Esophagus mucosa (tissue), 1 donor: ENCODE data around the gene FIGLA. TPM values are rescaled to one million over a fixed set of nuclear protein-coding genes. Genes with fewer than 3 reads are reported as not detected.

Experiments
- ATAC-seq: fragments of 200-7000 bp; cut with Tn5 transposase; one replicate; pipeline ENCODE4 v1.9.1; 2020
- total RNA-seq: library from RNA; stranded (reverse); gene quantifications from one replicate; pipeline ENCODE4 v1.2.4, GENCODE V29; 2023
- donor health status: DM: yes; HTN: yes; CAD: no.

The FIGLA gene, protein sequence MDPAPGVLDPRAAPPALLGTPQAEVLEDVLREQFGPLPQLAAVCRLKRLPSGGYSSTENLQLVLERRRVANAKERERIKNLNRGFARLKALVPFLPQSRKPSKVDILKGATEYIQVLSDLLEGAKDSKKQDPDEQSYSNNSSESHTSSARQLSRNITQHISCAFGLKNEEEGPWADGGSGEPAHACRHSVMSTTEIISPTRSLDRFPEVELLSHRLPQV
- not detected for total RNA-seq

DNA sequence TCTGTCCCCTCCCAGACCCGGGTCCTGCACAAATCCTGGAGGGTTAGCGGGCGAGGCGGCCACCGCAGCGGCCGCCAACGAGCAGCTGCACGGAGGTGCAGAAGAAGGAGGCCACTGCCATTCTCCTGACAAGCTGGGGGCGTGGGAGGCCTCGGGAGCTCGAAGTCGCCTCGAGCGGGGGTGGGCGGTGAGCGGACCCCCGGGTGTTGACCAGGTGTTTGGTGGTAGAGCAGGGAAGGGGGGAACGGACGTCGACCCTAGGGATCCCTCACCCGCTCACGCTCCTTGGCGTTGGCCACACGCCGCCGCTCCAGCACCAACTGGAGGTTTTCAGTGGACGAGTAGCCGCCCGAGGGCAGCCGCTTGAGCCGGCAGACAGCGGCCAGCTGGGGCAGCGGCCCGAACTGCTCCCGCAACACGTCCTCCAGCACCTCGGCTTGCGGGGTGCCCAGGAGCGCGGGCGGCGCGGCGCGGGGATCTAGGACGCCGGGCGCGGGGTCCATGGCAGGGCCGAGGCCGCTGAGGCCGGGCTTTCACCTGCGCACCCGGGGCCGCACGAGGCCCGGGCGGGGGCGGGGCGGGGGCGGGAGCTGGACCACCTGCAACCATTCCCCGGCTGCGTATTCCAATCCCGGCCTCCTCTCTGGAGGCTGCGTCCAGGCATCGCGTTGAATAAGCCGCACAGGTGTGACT lies at the start of gene FIGLA:
Gene FIGLA (minus strand): TSS at position 508 of the 693 bp plus-strand sequence. CDS start 5 bp downstream, at position 503.
- no peak for ATAC-seq

DNA sequence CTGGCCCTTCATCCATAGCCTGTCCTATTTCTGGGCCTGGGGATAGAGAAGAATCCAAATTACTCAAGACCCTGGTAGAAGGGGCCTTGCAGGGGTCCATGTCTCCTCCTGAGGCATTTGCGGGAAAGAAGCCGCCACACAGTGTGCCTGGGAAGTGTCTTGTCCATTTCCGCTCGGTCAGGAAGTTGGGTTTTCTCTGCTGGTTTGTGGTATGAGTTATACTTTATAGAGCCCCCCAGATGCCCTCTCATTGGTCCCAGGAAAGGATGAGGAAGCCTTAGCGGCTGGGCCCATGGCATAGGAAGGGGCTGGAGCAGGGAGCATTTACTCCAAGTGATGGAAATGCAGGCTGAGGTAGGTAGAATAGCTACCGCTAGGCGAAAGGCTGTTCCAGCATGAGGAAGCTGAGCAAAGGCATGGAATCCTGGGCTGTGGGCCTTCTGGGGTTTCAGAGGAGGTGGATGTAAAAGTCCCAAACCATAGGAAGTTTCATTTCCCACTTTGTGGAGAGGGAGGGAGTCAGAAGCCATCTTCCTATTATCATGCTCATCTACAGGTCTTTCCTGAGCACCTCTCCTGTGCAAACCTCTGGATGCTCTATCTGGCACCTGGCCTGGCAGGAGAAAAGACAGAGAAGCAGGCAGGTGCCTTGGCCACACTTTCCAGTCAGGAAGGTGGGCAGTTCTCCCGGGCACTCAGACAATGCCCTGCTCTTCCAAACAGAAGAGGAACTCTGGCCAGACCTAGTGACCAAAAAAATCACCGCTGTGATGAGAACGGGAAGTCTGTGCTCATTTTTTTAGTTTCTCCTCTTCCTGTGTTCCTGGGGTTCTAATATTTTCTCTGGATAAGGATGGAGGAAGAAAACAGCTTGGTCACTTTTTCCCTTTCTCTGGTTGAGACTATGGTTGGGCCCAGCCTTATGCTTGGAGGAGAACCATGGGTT lies 47.8 kb upstream of the FIGLA start:
- ATAC-seq: no peak

DNA sequence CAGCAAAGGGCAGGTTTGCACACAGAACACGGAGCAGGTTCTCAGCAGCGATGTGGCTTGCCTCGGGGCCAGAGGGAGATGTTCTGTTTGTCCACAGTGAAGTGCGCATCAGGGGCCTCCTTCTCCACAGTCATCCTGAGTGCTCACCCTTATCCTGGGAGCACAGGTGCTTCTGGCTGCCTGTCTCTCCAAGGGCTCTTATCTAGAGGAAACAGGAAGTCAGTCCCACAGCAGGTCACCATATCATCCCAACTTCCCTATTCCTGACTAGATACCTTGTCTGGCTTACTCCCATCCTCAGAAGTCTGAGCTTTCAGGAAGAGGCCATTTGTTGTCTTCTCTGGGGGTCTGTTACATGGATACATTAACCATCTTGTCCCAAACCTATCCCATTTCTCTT lies 45.2 kb upstream of the FIGLA start, which contains the start of gene CD207:
Gene CD207 (minus strand): TSS at position 174 of the 400 bp plus-strand sequence. CDS start 40 bp downstream, at position 134.
- ATAC-seq: no peak

DNA sequence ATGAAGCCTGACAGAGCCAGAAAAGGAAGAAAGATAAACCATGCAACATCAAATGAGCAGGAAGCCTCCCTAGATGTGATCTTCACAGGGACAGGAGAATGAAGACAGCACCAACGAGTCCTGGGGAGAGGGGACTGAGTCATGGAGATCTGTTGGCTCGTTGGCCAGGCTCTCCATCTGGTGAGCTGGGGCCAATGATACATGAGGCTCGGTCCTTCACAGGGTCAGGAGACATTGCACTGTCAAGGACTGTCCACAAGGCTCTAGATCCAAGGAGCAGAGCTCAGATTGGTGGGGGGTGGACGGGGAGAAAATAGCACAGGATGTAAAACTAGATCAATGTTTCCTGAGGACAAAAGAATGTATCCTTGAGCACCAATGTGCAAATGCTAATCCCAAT lies 44.4 kb upstream of the FIGLA start:
- no peak for ATAC-seq

DNA sequence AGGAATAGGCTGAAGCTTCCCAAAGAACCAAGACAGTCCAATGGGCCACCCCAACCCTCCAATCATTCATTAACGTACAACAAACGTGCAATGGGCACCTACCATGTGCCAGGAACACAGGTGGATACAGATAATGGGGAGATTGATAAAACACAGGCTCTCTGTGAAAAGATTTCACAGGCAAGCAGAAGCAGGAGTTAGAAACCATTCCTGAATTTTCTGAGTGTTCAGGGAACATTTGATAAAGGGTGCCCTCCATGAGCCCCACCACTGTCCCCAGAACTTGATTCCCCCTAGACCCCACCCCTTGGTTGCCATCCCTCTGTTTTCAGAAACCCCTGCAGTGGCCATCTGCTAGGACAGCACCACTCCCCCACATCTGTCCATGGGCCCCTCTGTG lies 43.7 kb upstream of the FIGLA start:
- ATAC-seq: no peak

DNA sequence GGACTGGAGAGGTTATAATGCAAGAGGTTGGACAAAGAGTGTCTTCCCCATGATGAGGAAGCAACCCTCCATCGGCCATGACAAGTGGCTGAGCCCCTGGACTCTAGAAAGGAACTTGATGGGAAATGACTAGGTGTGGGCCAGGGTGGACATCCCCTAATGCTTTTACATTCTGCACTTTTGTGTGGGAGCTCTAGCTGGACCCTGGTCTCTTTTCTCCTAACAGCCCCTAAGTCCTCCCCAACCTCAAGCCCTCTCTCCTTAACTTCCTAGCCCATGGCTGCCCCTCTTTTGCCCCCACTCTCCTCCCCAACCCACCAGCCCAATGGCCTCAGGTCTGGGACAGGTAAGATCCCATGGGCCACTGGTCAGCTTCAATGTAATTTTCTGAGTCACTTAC lies 42.8 kb upstream of the FIGLA start:
- no peak for ATAC-seq

DNA sequence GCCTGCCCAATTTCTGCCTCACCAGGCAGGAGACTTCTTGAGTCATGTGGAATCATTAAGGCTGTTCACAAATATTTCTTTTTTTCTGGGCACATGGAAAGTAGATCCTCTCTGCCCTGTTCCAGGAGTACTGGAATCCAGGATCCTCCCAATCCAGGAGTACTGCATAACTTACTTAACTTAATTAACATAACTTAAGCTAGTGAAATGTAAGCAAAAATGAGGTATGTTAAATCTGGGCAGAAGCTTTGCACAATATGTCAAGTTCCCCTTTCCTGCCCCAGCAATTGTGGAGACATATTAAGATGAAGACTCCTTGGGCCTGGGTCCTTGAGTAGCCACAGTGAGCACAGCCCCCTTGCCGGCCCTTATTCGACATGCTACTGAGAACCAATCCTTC lies 41.9 kb upstream of the FIGLA start:
- ATAC-seq: no peak

DNA sequence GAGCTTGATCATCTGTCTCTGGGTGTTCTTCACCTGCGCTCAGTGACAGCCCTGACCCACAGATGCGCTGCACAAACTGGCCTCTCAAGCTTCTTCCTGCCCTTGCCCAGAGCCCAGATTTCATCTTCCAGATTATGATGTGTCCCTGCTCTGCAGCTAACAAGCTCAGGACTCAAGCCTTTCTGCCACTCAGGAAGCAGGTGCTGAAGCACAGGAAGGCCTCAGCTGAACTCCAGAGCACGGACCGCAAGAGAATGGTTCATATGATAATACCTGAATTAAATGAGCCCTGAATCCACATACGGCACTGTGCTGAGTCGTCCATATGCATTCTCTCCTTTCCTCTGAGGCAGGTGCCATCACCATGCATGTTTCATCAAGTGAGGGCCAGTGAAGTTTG lies 41.4 kb upstream of the FIGLA start:
- ATAC-seq: no peak

DNA sequence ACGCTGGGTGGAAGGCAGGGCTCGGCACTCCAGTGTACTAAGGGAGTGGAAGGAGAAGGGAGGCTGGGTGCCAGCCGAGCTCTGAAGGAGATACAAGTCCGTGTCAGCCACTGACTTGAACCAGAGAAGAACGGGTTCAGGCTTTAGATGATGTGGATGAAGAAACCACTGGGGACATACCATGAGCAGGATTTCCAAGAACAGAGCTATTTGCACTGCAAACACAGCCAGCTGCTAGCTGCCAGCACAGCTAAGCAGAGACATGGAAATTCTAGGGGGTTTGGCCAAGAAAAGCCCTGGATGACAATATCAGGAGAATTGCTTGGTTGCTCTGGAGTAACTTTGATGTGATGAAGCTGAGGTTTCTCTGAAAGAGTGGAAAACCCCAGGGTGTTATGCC lies 39.9 kb upstream of the FIGLA start:
- no peak for ATAC-seq

DNA sequence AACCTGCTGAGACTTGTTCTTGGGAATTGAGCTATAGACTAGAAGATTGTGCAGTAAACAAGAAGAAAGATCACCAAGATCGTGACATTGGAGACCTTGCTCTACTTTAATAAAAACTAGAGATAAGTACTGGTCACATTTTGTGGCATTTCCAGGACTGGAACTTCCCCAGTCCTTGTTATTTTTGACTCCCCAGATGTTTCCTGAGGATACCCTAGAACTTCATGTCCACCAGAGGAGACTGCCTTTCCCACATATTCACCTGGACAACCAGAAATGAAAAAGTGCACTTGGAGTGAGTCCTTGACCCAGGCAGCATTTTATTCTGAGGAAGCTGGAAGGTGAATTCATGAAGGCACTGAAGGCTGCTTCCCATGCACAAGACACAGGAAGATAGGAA lies 39.5 kb upstream of the FIGLA start:
- ATAC-seq: no peak

DNA sequence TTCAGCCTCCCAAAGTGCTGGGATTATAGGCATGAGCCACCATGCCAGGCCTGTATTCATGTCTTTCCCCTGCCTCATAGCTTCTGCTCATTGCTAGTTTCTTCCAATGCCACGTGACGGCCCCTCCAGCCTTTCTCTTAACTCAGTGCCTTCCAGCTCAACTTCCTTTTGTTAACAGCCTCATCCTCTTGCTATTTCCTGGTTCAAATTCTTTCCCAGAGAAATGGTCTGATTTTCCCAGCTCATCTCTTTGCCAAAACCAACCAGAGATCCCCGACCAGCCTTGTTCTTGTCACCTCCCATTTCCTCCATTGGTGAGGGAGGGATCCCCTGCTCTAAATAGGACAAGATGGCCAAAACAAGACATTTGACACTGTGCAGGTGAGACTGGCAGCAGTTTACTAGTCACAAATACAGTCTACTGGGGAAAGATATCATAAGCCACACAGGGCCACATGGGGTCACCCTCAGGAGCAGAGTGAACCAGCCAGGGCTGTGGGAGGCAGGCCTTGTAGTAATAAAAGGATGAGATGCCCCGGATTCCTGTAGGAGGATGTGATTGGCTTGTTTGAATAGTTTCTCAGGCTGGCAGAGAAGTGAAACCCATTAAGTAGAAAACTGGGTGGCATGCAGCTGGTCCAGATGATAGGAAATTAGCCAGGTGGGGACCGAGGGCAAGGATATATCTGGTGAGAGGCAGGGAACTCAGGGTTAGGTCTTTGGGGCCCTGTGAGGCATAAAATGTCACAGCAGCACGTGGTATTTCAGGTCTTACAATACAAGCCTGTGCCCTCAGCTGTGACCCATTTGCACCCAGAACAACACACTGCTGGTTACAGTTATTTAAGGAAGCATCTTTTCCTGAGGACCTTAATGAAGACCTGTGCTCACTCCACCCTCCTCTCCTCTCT lies 38.7 kb upstream of the FIGLA start:
- no peak for ATAC-seq

DNA sequence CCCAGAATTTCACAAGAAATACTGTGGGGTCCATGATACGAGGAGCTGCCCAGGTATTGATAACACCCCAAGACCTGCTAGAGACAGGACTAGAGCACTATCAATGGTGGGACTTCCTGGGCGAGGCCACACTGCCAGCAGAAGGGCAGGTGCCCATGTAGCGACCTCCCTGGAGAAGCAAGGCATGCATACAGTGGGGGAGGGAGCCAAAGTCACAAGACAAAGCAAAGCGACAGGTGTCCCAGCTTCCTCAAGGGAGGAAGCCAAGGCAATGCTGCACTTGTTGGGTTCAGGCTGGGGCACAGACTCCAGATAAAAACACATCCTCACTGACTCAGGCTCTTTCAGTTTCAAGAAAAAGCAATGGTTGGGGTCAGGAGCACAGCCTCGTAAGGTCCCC lies 37.7 kb upstream of the FIGLA start:
- no peak for ATAC-seq

DNA sequence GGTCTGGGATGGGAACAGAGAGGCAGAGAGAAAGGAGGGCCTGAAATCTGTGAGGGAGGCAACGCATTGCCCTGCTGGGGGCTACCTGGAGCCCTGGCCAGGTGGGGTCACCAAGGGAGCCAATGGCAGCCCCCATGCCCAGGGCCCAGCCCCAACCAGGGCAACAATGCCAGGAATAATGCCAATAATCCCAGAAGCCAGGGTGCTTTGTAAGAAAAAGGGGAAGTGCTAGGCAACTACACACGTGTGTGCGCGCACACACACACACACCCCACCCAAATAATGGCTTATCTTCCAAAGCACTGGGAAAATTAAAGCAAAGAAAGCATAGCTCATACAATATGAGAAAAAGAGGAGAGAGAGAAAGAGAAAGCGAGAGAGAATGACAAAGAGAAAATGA lies 36.9 kb upstream of the FIGLA start:
- no peak for ATAC-seq

DNA sequence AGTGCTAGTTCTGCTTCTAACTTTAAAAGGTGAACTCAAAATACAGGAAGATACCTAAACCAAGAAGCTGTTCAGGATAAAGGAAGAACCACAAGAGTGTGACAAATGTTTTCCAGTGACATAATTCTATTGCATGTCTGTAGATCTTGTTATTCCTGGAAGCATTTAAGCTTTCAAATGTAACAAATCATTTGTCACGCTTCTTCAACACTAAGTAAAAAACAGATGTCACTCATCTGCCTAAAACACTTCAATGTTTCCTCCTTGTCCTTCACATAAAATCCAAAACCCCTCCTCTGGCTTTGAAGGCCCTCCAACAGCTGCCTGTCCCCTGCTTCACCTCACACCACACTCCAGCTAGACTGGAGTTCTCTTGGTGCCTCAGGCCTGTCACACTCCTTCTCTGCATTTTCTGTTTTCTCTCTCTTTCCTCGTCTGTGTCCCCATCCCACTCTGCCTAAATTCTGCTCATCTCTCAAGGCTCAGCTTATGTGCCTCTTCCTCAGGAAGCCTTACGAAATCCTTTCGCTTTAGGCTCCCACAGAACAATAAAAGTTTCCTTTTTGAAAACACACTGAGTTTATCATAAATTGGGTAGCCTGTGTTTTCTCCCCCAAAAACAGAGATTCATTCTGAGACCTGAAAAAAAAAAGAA lies 36.4 kb upstream of the FIGLA start:
- ATAC-seq: no peak

DNA sequence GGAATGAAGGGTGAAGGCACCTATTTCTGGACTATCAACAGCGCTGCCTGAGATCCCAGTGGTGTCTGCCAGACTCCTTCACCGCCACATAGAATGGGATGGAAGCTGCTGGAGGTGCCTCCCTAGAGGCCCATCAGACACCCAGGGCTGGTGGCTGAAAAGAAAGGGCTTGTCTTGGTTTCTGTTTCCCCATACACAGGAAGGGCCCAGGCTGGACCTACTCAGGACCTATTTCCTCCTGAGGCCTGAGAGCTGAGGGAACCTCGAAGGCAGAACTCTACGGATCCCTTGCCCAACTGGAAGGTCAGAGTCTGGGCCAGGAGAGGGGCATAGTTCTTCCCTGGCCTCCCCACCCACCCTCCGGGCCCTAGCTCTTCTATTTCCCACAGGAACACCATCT lies 32.8 kb upstream of the FIGLA start:
- ATAC-seq: no peak

DNA sequence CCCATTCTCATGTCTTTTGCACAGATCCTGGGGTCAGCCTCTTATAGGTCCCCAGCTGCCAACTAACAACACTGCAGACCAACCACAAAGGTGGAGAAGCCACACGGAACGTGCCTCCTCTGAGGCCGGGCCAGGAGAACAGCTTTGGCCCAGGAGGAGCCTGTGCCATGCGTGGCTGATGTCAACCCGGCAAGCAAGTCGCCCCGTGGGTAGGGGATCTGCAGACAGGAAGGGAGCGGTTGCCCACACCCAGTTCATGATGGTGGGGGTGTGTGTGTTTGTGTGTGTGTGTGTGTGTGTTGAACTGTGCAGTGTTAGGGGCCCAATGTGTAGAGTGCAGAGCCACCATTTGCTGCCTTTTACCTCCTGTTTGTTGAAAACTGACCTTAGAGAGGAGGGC lies 32.4 kb upstream of the FIGLA start:
- ATAC-seq: no peak

DNA sequence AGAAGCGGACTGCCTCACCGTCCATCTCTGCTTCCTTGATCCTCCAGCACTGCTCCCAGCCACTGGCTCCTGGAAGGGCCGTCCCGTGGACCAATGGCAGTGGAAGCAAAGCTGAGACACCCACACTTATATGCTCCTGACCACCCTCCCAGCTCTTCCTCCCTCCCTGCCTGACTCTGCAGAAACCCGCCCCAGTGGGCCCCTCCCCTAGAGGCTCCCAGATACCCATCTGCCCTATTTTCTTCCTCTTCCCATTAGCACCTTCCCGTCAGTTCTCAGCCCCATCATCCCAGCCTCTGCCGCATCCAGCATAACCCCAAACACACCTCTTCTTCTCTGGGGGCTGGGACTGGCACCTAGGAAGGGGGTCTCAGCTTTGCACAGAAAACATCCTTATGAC lies 30.1 kb upstream of the FIGLA start, which contains the start of gene CLEC4F:
Gene CLEC4F (minus strand): TSS at position 101 of the 400 bp plus-strand sequence. CDS start 76 bp downstream, at position 25.
- no peak for ATAC-seq

DNA sequence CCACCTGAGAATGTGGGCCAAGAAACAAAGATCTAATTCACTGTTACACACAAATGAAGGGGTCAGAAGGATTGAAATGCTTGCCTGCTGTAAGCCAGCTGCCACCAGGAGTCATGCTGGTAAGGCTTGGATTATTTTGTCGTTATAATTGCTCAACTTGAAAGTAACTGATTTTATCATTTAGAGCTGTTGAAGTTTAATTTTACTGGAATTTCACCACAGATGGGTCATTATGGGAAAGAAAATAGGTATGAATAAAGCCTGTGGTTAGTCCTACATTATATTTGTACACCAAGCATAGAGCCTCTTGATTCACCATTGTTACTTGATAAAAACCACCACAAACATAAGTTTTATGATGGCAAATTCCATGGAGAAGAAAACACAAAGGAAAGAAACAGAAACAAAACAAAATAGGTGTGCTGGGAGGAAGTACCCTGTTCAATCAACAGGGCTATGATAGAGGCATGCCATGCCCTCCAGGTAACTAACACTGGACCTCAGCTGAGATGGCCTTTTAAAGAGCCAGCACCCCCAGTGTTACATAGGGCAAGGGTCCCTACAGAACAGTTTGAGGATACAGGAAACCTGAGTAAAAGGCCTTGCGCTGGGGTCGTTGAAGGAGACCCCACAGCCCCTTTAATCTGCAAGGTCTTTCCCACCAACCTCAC lies 27.0 kb upstream of the FIGLA start:
- ATAC-seq: no peak

DNA sequence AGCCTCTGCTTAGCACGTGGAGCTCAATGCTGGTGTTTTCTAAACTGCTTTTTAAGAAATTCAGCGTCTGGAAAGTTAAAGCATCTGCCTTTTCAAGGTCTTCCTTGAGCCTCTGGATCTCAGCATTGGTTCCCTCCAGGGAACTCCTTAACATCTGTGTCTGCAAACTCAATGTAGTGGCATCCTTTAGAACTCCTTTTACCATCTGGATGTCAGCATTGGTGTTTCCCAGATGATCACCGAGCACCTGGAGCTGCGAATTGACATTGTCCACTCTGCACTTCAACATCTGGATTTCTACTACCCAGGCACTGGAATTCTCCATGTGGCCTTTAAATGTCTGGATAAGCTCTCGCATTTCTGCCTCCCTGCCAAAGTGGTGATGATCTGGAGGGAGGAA lies 26.3 kb upstream of the FIGLA start:
- no peak for ATAC-seq

DNA sequence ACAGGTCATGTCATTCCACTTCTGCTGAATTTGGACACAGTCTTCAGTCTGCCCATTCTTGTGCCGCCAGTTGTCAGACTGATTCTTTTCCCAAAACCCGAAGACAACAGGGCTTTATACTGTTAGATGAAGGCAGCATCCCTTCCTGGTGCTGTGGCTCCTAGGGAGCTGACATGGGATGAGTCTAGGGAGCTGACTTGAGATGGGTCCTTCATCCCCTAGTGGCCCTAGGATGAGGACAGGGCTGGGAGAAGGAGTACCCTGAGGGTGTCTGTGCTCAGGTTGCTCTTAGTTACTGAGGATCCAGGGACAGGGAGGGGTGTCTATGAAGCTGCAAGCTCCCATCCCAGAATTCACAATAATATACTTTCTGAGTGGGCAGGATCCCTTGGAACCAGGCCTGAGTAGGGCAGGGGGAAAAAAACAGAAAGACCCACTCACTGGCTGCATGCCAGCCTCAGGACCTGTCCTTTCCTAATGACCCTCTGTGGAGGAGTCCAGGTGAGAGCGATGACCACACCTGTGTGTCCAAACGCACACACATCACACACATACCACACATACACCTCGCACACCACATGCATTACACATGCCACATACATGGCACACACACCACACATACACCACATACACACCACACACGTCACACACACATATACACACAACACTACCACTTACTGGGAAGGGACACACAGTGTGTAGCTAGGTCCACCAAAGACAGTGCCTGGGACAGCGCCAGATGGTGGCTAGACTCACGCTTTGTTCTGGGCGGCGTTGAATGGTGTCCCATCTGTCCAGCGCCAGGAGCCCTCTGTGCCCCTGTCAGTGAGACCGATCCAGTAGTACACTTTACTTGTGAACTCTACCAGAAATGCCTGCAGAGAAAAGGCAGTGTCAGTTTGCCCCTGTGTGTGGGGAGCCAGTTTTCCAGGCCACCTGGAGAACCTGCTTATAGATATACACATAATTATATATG lies 18.8 kb upstream of the FIGLA start:
- no peak for ATAC-seq
